NK-92 (cell line): ENCODE results near the gene PDE9A.

Experiments used
- DNase-seq: peaks from one replicate; lab custom pipeline; 2025; ENCODE audit not compliant: unreplicated experiment; lab: John Stamatoyannopoulos, UW

Gene PDE9A

GRCh38 chr21:42684109-42684916, 30.9 kb downstream of the PDE9A start:
- DNase-seq, result no peak

DNA sequence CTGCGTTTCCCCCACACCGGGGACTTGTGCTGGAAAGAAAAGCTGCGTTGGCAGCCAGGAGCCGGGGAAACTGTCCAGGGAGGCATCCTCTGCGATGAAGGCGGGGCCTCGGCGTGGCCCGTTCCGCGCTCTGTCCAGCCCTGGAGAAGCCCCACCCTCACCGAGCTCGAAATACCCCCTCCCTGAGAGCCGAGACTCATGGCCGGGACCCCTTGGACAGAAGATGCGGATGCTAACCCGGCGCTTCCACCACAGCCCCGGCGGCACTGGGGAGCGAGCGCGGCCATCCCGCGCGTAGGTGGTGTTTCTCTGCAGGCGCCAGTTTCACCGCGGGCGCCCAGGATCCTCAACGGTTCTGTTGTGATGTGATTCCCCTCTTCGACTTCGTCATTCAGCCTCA, 31.6 kb downstream of the PDE9A start:
- DNase-seq, result no peak

- DNase-seq, result no peak
Observed at GRCh38 chr21:42685954-42686500, 32.6 kb downstream of the PDE9A start.

- no peak for DNase-seq
Observed at GRCh38 chr21:42687796-42688195, 34.4 kb downstream of the PDE9A start.

DNA sequence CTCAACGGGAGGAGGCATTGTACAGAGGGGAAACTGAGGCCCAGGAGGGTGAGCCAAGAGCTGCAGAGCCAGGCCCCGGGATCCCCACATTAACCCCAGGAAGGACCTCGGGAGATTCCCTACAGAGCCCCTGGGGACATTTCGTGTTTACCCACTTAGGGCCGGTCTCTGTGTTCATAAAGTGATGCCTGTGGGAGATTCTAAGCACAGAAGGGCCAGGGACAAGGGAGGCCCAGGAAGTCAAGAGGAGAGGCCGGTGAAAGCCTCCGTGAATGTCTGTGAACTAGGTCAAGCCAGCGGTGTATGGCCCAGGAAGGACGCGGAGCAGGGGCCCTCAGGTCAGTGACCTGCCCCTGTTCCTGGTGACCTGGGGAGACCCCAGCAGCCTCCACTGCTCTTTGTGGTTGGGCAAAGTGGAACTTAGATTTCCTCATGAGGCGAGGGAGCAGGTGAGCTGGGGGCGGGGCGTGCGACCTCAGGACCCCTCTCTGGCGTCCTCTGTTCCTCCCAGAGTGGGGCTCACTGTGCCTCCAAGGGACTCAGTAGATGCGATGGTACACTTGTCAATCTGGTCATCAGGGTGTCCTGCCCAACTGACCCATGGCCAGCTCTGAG, 34.9 kb downstream of the PDE9A start:
- no peak for DNase-seq

- no peak for DNase-seq
Observed at GRCh38 chr21:42688841-42689371, 35.5 kb downstream of the PDE9A start.

DNA sequence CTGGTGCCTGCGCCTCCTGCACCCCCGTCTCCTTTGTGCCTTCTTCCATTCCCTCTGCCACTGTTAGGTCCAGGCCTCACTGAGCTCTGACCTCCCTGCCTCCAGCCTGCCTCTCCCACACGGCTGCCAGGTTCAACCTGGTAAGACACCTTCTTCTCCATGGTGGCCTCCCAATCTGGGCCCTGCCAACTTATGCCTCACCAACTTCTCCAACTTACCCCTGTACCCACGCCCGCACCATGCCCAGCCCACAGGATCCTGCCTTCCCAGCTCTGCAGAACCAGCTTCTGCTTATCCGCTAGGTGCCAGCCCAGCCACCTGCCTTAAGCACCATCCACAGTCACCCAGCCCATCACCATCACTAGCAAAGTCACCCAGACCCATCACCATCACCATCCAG, 37.2 kb downstream of the PDE9A start:
- no peak for DNase-seq

DNA sequence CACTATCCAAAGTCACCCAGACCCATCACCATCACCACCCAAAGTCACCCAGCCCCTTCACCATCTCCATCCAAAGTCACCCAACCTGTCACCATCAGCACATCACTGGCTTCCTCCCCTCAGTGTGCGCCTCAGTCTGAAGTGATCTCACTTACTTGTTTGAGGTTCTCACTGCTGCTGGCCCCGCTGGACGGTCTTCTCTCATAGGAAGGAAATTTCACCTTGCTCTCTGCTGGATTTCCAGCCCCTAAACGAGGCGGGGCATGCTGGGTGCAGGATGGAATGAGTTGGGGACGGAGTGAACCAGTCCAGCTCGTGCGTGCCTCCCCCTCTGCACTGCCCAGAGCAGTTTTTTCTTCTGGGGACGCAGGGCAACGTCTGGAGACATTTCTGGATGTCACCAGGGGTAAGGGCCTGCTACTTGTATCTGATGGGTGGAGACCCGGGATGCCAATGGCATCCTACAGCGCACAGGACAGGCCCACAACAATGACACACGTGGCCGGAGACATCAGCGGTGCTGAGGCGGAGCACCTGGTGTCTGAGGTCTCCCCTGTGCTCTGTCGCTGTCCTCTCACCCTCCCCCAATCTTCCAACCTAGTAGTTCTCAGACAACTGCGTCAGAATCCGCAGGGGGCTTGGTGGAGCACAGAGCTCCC, 38.6 kb downstream of the PDE9A start:
- DNase-seq, result no peak

DNA sequence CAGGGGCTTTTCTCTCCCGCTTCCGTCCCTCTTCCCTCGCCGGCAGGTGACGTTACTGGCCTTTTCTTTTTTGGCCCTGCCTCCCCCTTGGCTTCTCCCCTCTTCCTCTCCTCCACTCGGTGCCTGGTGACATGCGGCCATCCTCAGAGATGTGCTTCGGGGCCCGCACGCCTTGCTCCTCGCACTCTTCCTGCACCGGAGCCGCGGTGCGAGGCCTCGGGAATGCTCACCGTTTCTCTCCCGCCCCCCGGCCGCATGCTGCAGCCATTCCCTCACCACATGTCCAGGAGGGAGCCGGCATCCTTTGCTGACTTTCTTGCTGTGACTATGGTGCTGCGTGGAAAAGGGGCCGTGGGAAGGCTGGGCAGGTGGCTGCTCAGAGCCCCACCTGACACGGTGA, 39.3 kb downstream of the PDE9A start:
- no peak for DNase-seq

DNA sequence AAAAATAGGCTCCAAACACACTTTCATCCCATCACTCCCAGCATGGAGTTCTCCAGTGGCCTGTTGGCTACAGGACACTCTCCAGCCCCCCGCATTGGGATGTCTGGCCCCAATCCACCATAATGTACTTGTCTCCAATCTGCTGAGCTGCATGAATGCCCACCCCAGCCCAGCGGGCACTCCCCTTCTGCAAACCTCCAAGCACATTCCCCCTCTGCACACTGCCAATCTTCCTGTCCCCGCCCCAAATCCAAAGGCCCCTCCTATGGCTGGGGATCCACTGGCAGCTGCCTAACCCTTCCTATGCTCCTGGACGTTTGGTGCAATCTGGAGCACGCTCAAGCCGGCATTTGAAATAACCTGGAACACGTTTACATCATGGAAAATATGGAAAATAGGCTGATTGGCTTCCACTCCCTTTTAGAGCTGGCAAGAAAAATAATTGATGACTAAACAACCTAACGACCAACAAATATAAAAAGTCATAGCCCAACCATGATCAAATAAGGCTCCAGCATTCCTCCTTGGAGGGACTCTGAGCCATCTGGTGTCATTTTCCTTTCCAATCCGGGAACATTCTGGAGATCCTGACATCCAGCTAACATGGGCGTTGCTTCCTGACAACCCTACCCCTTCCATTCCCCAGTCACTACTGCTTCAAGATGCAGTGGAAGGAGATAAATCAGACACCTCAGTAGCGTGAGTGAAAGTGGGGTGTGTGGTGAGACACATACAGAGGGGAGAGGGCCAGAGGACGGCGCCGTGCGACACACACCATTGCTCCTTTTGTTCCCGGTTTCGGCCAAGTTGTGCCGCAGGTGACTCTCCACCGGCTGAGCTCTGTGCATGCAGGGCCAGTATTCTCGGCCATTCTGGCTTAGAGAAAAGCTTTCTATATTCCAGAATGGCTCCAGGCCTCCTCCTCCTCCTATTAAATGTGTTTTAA, 41.6 kb downstream of the PDE9A start:
- DNase-seq, result no peak

- DNase-seq, result no peak
Observed at GRCh38 chr21:42695697-42696380, 42.4 kb downstream of the PDE9A start.

- no peak for DNase-seq
Observed at GRCh38 chr21:42696501-42697040, 43.1 kb downstream of the PDE9A start.

DNA sequence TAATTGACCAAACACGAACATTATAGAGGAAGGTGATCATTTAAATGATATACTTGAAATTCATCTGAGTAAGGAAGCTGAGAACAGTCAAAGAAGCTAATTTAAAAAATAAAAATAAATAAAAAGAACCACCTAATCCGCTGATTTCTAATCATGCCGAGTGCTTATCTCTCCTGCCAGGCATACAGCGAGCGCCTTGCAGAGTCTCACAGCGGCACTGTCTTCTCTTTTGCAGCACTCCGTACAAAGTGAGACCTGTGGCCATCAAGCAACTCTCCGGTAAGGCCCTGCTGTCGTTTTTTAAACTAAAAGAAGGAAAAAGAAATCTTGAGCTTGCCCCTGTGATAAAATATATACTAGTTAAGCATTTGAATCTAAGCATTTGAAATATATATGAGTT, 45.3 kb downstream of the PDE9A start:
- DNase-seq, result no peak

DNA sequence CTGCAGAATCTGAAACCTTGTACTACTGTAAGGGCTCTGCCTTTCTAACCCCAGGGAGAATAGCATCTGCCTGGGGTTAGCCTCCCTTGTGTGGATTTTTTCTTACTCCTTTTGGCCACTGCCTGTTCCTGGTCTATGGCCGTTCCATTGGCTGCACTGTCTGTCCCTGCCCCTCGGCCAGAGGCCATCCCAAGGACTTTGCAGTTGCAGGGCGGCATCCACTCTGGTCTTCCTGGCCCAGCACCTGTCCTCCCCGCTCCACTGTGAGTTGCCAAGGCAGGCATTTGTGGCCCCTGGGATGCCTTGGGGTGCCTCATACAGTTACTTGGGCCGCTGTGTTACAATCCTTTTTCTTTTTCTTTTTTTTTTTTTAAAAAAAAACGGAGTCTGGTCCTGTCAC, 45.8 kb downstream of the PDE9A start:
- no peak for DNase-seq

- DNase-seq, result no peak
Observed at GRCh38 chr21:42701706-42702456, 48.5 kb downstream of the PDE9A start.

GRCh38 chr21:42702720-42703119, 49.3 kb downstream of the PDE9A start:
- DNase-seq, result no peak

- DNase-seq, result no peak
Observed at GRCh38 chr21:42703136-42703908, 49.9 kb downstream of the PDE9A start.

DNA sequence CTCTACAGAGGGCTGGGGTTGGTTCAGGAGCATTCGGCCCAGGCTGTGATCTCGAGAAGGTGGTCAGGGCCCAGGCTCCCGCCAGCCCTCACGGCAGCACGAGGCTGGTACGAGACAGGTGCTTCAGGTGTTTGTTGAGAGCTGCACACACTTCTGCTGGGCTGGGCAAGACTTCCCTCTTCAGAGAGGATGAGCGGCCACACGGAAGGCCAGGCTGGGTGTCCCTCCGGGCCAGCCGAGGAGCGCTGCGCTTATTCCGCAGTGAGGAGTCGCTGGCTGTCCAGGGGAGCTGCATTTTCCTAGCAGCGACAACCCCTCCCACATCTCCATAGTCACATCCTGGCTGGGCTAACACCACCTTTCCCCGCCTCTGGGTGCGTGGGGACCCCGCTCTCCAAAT, 50.5 kb downstream of the PDE9A start:
- DNase-seq, result no peak
